Measurements from ENCODE around the gene PTPRK.

Gene PTPRK

GRCh38 chr6:128202169-128202765, 318.1 kb downstream of the PTPRK start:
- no peak for TF ChIP-seq CTCF (IDR thresholded peaks at IDR 0.05; ENCODE audit: low read depth, low read length, missing control alignments)
- H3K4me3 ChIP-seq (ENCODE audit: low read depth, low read length), result no peak overlapping the region
- DNase-seq (ENCODE audit: low read depth), result no peak

- no peak overlapping the region for H3K4me3 ChIP-seq (ENCODE audit: low read depth, low read length)
- TF ChIP-seq CTCF (IDR thresholded peaks at IDR 0.05; ENCODE audit: low read depth, low read length, missing control alignments), result no peak
These were observed 319.6 kb downstream of the PTPRK start for GRCh38 chr6:128200789-128201188.

GRCh38 chr6:128199461-128199860, 320.9 kb downstream of the PTPRK start:
- no peak for DNase-seq (ENCODE audit: low read depth)
- H3K4me3 ChIP-seq (ENCODE audit: low read depth, low read length), result no peak overlapping the region
- no peak for TF ChIP-seq CTCF (IDR thresholded peaks at IDR 0.05; ENCODE audit: low read depth, low read length, missing control alignments)

More at GRCh38 chr6:128200789-128201188, 319.6 kb downstream of the PTPRK start:
- no peak for DNase-seq (ENCODE audit: low read depth)

- no peak overlapping the region for H3K4me3 ChIP-seq (ENCODE audit: low read depth, low read length)
- TF ChIP-seq CTCF (IDR thresholded peaks at IDR 0.05; ENCODE audit: low read depth, low read length, missing control alignments), result no peak
- no peak for DNase-seq (ENCODE audit: low read depth)
These were observed 327.4 kb downstream of the PTPRK start for GRCh38 chr6:128192972-128193371.

GRCh38 chr6:128188678-128189077, 331.7 kb downstream of the PTPRK start:
- TF ChIP-seq CTCF (IDR thresholded peaks at IDR 0.05; ENCODE audit: low read depth, low read length, missing control alignments), result no peak
- no peak for DNase-seq (ENCODE audit: low read depth)

GRCh38 chr6:128186729-128187128, 333.7 kb downstream of the PTPRK start:
- no peak overlapping the region for H3K4me3 ChIP-seq (ENCODE audit: low read depth, low read length)
- no peak for DNase-seq (ENCODE audit: low read depth)
- TF ChIP-seq CTCF (IDR thresholded peaks at IDR 0.05; ENCODE audit: low read depth, low read length, missing control alignments), result no peak

More at GRCh38 chr6:128188678-128189077, 331.7 kb downstream of the PTPRK start:
- H3K4me3 ChIP-seq (ENCODE audit: low read depth, low read length), result no peak overlapping the region

- no peak overlapping the region for H3K4me3 ChIP-seq (ENCODE audit: low read depth, low read length)
- no peak for TF ChIP-seq CTCF (IDR thresholded peaks at IDR 0.05; ENCODE audit: low read depth, low read length, missing control alignments)
These were observed 340.4 kb downstream of the PTPRK start for GRCh38 chr6:128179876-128180438.

More at GRCh38 chr6:128179876-128180438, 340.4 kb downstream of the PTPRK start:
- DNase-seq (ENCODE audit: low read depth), result no peak
